Heart right ventricle (tissue), 16 donors: Measurements from ENCODE around the gene IMMT. TPM values are rescaled to one million over a fixed set of nuclear protein-coding genes. Genes with fewer than 3 reads are reported as not detected.

Source experiments
- ATAC-seq, 8 donors: fragments of 200-7000 bp; cut with Tn5 transposase; one replicate each; pipeline ENCODE4 v1.9.1; 2020; ENCODE audit warnings: mild to moderate bottlenecking in 8 of 8, moderate library complexity in 8 of 8, moderate number of reproducible peaks in 1 of 8
- DNase-seq, 2 donors: peaks; one replicate each; pipeline ENCODE4 v3.0.0-alpha.2; 2020
- H3K27ac ChIP-seq, 10 donors: fragments of 200-600 bp; sonication (generic) in 2 of 10; one replicate each; pipeline versions ENCODE4 v1.5.0 to v1.8.0; 2020 to 2022; ENCODE audit warnings: mild to moderate bottlenecking in 3 of 10
- H3K27me3 ChIP-seq, 7 donors: fragments of 200-600 bp; one replicate each; pipeline ENCODE4 v1.8.0; 2021 to 2022; ENCODE audit warnings: mild to moderate bottlenecking in 2 of 7
- H3K36me3 ChIP-seq, 9 donors: fragments of 200-600 bp; sonication (generic) in 1 of 9; one replicate each; pipeline versions ENCODE4 v1.5.0 to v1.8.0; 2020 to 2022; ENCODE audit warnings: mild to moderate bottlenecking in 2 of 9
- H3K4me1 ChIP-seq, 9 donors: fragments of 200-600 bp; sonication (generic) in 1 of 9; one replicate each; pipeline versions ENCODE4 v1.5.0 to v1.8.0; 2020 to 2022; ENCODE audit warnings: mild to moderate bottlenecking in 4 of 9
- H3K4me3 ChIP-seq, 10 donors: fragments of 200-600 bp; sonication (generic) in 2 of 10; one replicate each; pipeline versions ENCODE4 v1.5.0 to v1.8.0; 2020 to 2022; ENCODE audit warnings: mild to moderate bottlenecking in 7 of 10, moderate library complexity in 2 of 10
- H3K9me3 ChIP-seq, 11 donors: fragments of 200-600 bp in 10 of 11; sonication (generic) in 2 of 11; one replicate each; pipeline versions ENCODE4 v1.5.0 to v1.8.0; 2013 to 2022; ENCODE audit warnings: mild to moderate bottlenecking in 2 of 11, control low read depth in 1 of 11, moderate library complexity in 1 of 11
- WGBS, 2 donors: extraction: QIAGEN DNeasy Blood & Tissue Kit; methylation state at CpG; one replicate each; pipeline ENCODE4 v1.1.7; 2013; ENCODE audit warnings: inconsistent platforms in 1 of 2; 5-methylcytosine and 5-hydroxymethylcytosine counted together
- intact Hi-C, 10 donors: fragments of 100-400 bp; cut with DNase I; formaldehyde crosslinking; loops; one replicate each; pipeline versions ENCODE4 v1.11.1 to v1.14.2; 2022
- polyA plus RNA-seq, 2 donors: library from polyadenylated mRNA; stranded (reverse); fragments of 200-250 nt; gene quantifications; one replicate each; pipeline ENCODE4 v1.2.3, GENCODE V29; 2013
- total RNA-seq, 10 donors: library from RNA; stranded (reverse); fragmentation: NEBNext Ultra II Directional in 3 of 10; extraction: Animal tissue kit (Norgen Biotek cat#: 25700) in 3 of 10; gene quantifications; one replicate each; pipeline versions ENCODE4 v1.2.1 to v1.2.4, GENCODE V29; 2021 to 2023
- TF ChIP-seq, protein P1 (sequence below), 9 donors: fragments of 200-600 bp; sonication (generic) in 2 of 9; IDR thresholded peaks; one replicate each; pipeline versions ENCODE4 v1.5.0 to v1.8.0; 2021 to 2022; ENCODE audit warnings: antibody characterized with exemption in 9 of 9, mild to moderate bottlenecking in 5 of 9, moderate library complexity in 1 of 9
- donor health status: Arrhythmogenic right ventricular cardiomyopathy.
- donor health status: ischemic (EF 13 %, LVEDD 7.1; RV severe dilation, severe dysfunction).
- donor health status: healthy with polysubstance abuse.
- donor health status: DM: no; HTN: yes; CAD: no.
- donor health status: DM: no; HTN: no; CAD: no.
- donor health status: ischemic (EF 25% LVEDD 6.9; RV normal size, moderate dysfunction).
- donor health status: ischemic (EF 25% LVEDD 5.7; RV mildly dilated, moderate dysfunction).
- donor health status: healthy.
- donor health status: DM: yes; HTN: yes; CAD: no.
- donor health status: Ischemic cardiomyopathy.
- donor health status: ischemic (EF 35%, LVEDD 5.7; RV mildly dilated, moderate dysfunction).
- donor health status: nonischemic (EF 11% LVEDD 7.7; RV severe dilation, severe dysfunction).
- donor health status: DM: yes; HTN: yes; CAD: no.
- donor health status: PGD.
- donor health status: ischemic (EF 29% LVEDD 5.4; RV normal size, mild dysfunction).
- donor health status: nonischemic (EF 23%, LVEDD 6.1; RV moderate dilation, normal function).

Gene IMMT
- total and polyA plus RNA-seq, 12 donors, result 48.2 to 333 (median 298) TPM

DNA sequence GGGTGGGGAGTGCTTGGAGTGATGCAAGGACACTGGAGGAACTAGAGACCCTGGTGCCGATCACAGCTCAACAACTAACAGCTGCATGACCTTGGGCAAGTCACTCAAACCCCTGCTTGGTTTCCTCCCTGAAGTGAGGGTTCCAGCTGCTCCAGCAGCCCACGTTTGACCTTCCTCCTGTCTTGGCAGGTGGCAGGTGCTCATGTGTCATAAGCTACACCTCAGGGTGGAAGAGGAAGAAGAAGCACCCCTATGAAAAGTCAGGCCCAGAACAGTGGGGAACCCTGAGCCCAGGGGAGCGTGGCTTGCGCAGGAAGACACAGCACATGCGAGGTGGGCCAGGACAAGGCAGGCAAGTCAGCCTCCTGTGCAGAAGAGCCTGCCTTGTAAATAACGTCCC, 46.3 kb upstream of the IMMT start:
- H3K9me3 ChIP-seq, result peaks cover 0 to 6% (median 0%) of the 10 kb centered on the region in 11 donors
- H3K27me3 ChIP-seq, result no peaks in the 10 kb centered on the region
- DNase-seq (no peak), ATAC-seq (no peak)
- H3K4me3 ChIP-seq, result no peak overlapping the region
- peaks cover 0 to 19% (median 10%) of the 10 kb centered on the region in 9 donors for H3K4me1 ChIP-seq
- H3K27ac ChIP-seq, result no peak overlapping the region
- no peaks in the 10 kb centered on the region for H3K36me3 ChIP-seq
- TF ChIP-seq, protein P1, sequence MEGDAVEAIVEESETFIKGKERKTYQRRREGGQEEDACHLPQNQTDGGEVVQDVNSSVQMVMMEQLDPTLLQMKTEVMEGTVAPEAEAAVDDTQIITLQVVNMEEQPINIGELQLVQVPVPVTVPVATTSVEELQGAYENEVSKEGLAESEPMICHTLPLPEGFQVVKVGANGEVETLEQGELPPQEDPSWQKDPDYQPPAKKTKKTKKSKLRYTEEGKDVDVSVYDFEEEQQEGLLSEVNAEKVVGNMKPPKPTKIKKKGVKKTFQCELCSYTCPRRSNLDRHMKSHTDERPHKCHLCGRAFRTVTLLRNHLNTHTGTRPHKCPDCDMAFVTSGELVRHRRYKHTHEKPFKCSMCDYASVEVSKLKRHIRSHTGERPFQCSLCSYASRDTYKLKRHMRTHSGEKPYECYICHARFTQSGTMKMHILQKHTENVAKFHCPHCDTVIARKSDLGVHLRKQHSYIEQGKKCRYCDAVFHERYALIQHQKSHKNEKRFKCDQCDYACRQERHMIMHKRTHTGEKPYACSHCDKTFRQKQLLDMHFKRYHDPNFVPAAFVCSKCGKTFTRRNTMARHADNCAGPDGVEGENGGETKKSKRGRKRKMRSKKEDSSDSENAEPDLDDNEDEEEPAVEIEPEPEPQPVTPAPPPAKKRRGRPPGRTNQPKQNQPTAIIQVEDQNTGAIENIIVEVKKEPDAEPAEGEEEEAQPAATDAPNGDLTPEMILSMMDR (IDR thresholded peaks at IDR 0.05), result no peak
- intact Hi-C loops, result no loop called here
- 85 to 94% methylated on average over 6 of the region's 6 CpGs for WGBS, 2 donors

DNA sequence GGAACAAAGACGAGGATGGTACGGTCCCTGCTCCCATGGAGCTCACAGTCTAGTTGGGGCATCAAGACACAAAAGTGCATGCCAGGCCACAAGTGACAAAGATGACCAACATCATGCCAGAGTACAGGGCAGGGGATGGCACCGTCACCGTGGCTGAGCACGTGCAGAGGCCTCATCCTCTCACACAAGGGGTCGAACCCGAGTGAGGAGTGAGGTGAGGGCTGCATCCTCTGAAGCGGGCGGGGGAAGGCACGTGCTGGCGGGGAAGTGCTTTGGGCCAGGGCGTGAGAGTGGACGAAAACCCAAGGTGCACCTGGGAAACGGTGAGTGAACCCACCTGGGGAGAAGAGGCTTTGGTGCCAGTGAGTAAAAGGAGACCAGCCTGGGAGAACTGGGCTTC, 45.0 kb upstream of the IMMT start:
- H3K27ac ChIP-seq, result no peak overlapping the region
- peaks cover 0 to 6% (median 0%) of the 10 kb centered on the region in 11 donors for H3K9me3 ChIP-seq
- no peaks in the 10 kb centered on the region for H3K27me3 ChIP-seq
- TF ChIP-seq, protein P1 (IDR thresholded peaks at IDR 0.05), result no peak
- H3K4me1 ChIP-seq, result peaks cover 0 to 31% (median 10%) of the 10 kb centered on the region in 9 donors
- no peak for DNase-seq
- no peak overlapping the region for H3K4me3 ChIP-seq
- intact Hi-C loops, result no loop called here
- H3K36me3 ChIP-seq, result no peaks in the 10 kb centered on the region
- ATAC-seq, result no peak
- WGBS, 2 donors, result 95 to 96% methylated on average over 14 of the region's 14 CpGs

DNA sequence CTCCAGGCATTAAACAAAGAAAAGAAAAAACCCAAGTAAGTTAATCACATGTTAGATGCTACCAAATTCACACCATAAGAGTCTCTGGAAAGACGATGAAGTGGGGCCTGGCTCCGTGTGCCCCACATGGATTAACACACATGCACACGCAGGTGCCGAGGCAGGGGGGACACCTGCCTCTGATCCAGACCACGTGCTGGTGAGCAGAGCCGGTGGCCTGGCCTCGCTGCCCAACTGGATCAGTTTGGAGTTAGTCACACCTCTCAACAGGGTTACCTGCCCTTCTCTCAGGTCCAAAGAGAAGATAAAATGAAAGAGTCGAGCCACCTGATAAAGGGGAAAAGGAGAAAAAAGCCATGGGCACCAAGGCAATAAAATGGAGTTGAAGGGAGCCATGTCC, 44.5 kb upstream of the IMMT start:
- DNase-seq (no peak), ATAC-seq (no peak)
- TF ChIP-seq, protein P1 (IDR thresholded peaks at IDR 0.05), result no peak
- Histone ChIP-seq H3K36me3 (no peaks in the 10 kb centered on the region), H3K4me1 (peaks cover 0 to 36% (median 10%) of the 10 kb centered on the region in 9 donors), H3K4me3 (no peak overlapping the region), H3K9me3 (peaks cover 0 to 6% (median 0%) of the 10 kb centered on the region in 11 donors), H3K27ac (no peak overlapping the region), H3K27me3 (no peaks in the 10 kb centered on the region)
- intact Hi-C loops, result no loop called here
- WGBS, 2 donors, result 92 to 96% methylated on average over 8 of the region's 8 CpGs

DNA sequence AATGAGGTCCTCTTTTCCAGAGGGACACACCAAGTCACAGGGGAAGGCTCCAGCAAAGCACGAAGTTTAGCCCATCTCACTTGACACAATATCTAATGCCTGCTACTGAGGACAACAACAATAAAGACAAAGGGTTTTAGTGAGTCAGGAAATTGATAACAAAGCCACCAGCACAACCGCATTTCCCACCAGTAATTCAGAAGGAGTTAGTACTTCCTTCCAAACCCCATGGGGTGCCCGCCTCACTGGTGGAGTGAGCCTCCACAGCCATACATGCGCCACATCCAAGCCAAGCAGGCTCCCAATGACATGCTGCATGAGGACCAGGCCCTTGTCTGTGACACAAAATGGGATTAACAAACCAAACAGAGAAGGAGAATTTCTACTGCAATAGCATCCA, 44.1 kb upstream of the IMMT start:
- TF ChIP-seq, protein P1 (IDR thresholded peaks at IDR 0.05), result no peak
- WGBS, 2 donors, result 56 to 71% methylated on average over 4 of the region's 4 CpGs
- H3K9me3 ChIP-seq, result peaks cover 0 to 1% (median 0%) of the 10 kb centered on the region in 11 donors
- H3K4me1 ChIP-seq, result peaks cover 0 to 38% (median 10%) of the 10 kb centered on the region in 9 donors
- intact Hi-C loops, result no loop called here
- peak in 2 of 8 donors; percentile 33 to 42 for ATAC-seq
- no peak for DNase-seq
- H3K27me3 ChIP-seq, result no peaks in the 10 kb centered on the region
- no peaks in the 10 kb centered on the region for H3K36me3 ChIP-seq
- no peak overlapping the region for H3K4me3 ChIP-seq
- H3K27ac ChIP-seq, result no peak overlapping the region
